SK-N-SH (cell line): ENCODE measurements around the gene CA7. TPM values are rescaled to one million over a fixed set of nuclear protein-coding genes. Genes with fewer than 3 reads are reported as not detected.

Experiments
- CTCF ChIA-PET: fragments of 300-600, 350-600 bp; formaldehyde crosslinking; extraction: SDS; loops from one replicate; lab custom pipeline; 2021; lab: Yijun Ruan, JAX
- POLR2A ChIA-PET: fragments of 350-600 bp; sonication (Branson Sonifier 250); formaldehyde crosslinking; extraction: SDS; loops from one replicate; lab custom pipeline; 2020; ENCODE audit warnings: antibody characterized with exemption, inconsistent platforms; lab: Yijun Ruan, JAX
- DNase-seq: peaks from one replicate; pipeline ENCODE4 v3.0.0; 2012
- H2AFZ ChIP-seq: fragments of 200-600 bp; sonication (generic); 2 replicates; pipeline ENCODE4 v1.8.1; 2016; ENCODE audit warnings: antibody characterized with exemption, mild to moderate bottlenecking, low read depth
- H3F3A ChIP-seq: fragments of 200-600 bp; sonication (generic); replicated peaks from 2 replicates; pipeline ENCODE3; 2016; ENCODE audit warnings: antibody characterized with exemption, mild to moderate bottlenecking; ENCODE audit not compliant: insufficient read depth
- H3K27ac ChIP-seq, 2 experiments: fragments of 200-500 bp in 1 of 2; fragments of 200-600 bp in 1 of 2; sonication (Bioruptor generic) in 1 of 2; sonication (generic), shearing (Covaris generic) in 1 of 2; 2 replicates each; pipeline versions ENCODE4 v1.5.1 to v1.6.1; 2014 to 2016; ENCODE audit warnings: low read depth in 2 of 2, inconsistent platforms in 1 of 2, low read length in 1 of 2, mild to moderate bottlenecking in 1 of 2, mixed read lengths in 1 of 2
- H3K27me3 ChIP-seq: fragments of 200-600 bp; sonication (generic), shearing (Covaris generic); 2 replicates; pipeline ENCODE4 v1.6.1; 2016; ENCODE audit warnings: mixed run types; ENCODE audit not compliant: insufficient read depth
- H3K36me3 ChIP-seq, 2 experiments: fragments of 200-500 bp in 1 of 2; fragments of 200-600 bp in 1 of 2; sonication (Bioruptor generic) in 1 of 2; sonication (generic) in 1 of 2; replicated peaks in 1 of 2; 2 replicates each; pipeline versions ENCODE3 to v1.5.1; 2014 to 2016; ENCODE audit warnings: low read length in 1 of 2, mild to moderate bottlenecking in 1 of 2; ENCODE audit not compliant: insufficient read depth in 2 of 2, control insufficient read depth in 1 of 2
- H3K4me1 ChIP-seq, 2 experiments: fragments of 200-500 bp in 1 of 2; fragments of 200-600 bp in 1 of 2; sonication (Bioruptor generic) in 1 of 2; sonication (generic), shearing (Covaris generic) in 1 of 2; 2 replicates each; pipeline versions ENCODE4 v1.5.1 to v1.6.1; 2014 to 2016; ENCODE audit warnings: low read depth in 1 of 2, low read length in 1 of 2, mixed run types in 1 of 2; ENCODE audit not compliant: insufficient read depth in 2 of 2, control insufficient read depth in 1 of 2
- H3K4me2 ChIP-seq: fragments of 200-600 bp; sonication (generic), shearing (Covaris generic); 2 replicates; pipeline ENCODE4 v1.6.1; 2017; ENCODE audit warnings: mixed run types
- H3K4me3 ChIP-seq, 2 experiments: fragments of 200-500 bp in 1 of 2; fragments of 200-600 bp in 1 of 2; sonication (Bioruptor generic) in 1 of 2; sonication (generic), shearing (Covaris generic) in 1 of 2; 2 replicates each; pipeline versions ENCODE4 v1.5.1 to v1.8.1; 2014 to 2016; ENCODE audit warnings: low read depth in 2 of 2, inconsistent platforms in 1 of 2, low read length in 1 of 2, mild to moderate bottlenecking in 1 of 2, mixed read lengths in 1 of 2, moderate library complexity in 1 of 2
- H3K79me2 ChIP-seq: fragments of 200-600 bp; sonication (generic); 2 replicates; pipeline ENCODE4 v1.8.1; 2017; ENCODE audit warnings: mild to moderate bottlenecking; ENCODE audit not compliant: insufficient read depth
- H3K9ac ChIP-seq: fragments of 200-600 bp; sonication (generic); 2 replicates; pipeline ENCODE4 v1.6.1; 2017; ENCODE audit warnings: mixed run types
- H3K9me2 ChIP-seq: fragments of 200-600 bp; sonication (generic); 2 replicates; pipeline ENCODE4 v1.6.1; 2017; ENCODE audit warnings: mixed run types
- H3K9me3 ChIP-seq: fragments of 200-600 bp; sonication (generic); 2 replicates; pipeline ENCODE4 v1.6.1; 2017; ENCODE audit warnings: mixed run types, mild to moderate bottlenecking, moderate library complexity
- H4K20me1 ChIP-seq: fragments of 200-600 bp; sonication (generic); 2 replicates; pipeline ENCODE4 v1.6.1; 2017; ENCODE audit warnings: mild to moderate bottlenecking, mixed run types; ENCODE audit not compliant: insufficient read depth
- CHD2 ChIP-seq: fragments of 150-350 bp; IDR thresholded peaks from 2 replicates; pipeline ENCODE4 v1.6.1; 2018; ENCODE audit warnings: low read length; ENCODE audit not compliant: partially characterized antibody
- CTCF ChIP-seq: fragments of 200-600 bp; sonication (generic); IDR thresholded peaks from 2 replicates; pipeline ENCODE4 v1.6.1; 2017; ENCODE audit warnings: antibody characterized with exemption, mild to moderate bottlenecking, moderate library complexity
- EZH2phosphoT487 ChIP-seq: fragments of 200-600 bp; sonication (generic); IDR thresholded peaks from 2 replicates; pipeline ENCODE4 v1.6.1; 2017; ENCODE audit warnings: low read depth, mixed run types, mild to moderate bottlenecking, antibody characterized with exemption, moderate library complexity, borderline replicate concordance
- FOSL2 ChIP-seq: IDR thresholded peaks from 2 replicates; pipeline ENCODE4 v1.4.0; 2012; ENCODE audit warnings: low read depth, mild to moderate bottlenecking, moderate library complexity, borderline replicate concordance
- GABPA ChIP-seq: IDR thresholded peaks from 2 replicates; pipeline ENCODE4 v1.4.0; 2012; ENCODE audit warnings: low read depth, mild to moderate bottlenecking
- MEF2A ChIP-seq: IDR thresholded peaks from 2 replicates; pipeline ENCODE4 v1.4.0; 2012; ENCODE audit warnings: low read depth, borderline replicate concordance
- MXI1 ChIP-seq: IDR thresholded peaks from 2 replicates; pipeline ENCODE4 v1.6.1; 2012; ENCODE audit warnings: mild to moderate bottlenecking, low read depth, low read length, improper control_type of control experiment
- NFIC ChIP-seq: IDR thresholded peaks from 2 replicates; pipeline ENCODE4 v1.4.0; 2012; ENCODE audit warnings: borderline replicate concordance
- NRF1 ChIP-seq: IDR thresholded peaks from 2 replicates; pipeline ENCODE4 v1.6.1; 2012; ENCODE audit warnings: low read depth, mild to moderate bottlenecking, low read length
- PBX3 ChIP-seq: IDR thresholded peaks from 2 replicates; pipeline ENCODE4; 2012
- RCOR1 ChIP-seq: fragments of 150-350 bp; IDR thresholded peaks from 2 replicates; pipeline ENCODE4 v1.6.1; 2017; ENCODE audit warnings: antibody characterized with exemption, low read length
- RXRA ChIP-seq: IDR thresholded peaks from 2 replicates; pipeline ENCODE4 v1.4.0; 2012; ENCODE audit warnings: low read depth, mild to moderate bottlenecking, borderline replicate concordance
- SIN3A ChIP-seq: IDR thresholded peaks from 2 replicates; pipeline ENCODE4 v1.6.1; 2012; ENCODE audit warnings: low read depth, mild to moderate bottlenecking, low read length, moderate library complexity, borderline replicate concordance
- TAF1 ChIP-seq: IDR thresholded peaks from 2 replicates; pipeline ENCODE4 v1.6.1; 2012; ENCODE audit warnings: low read depth, mild to moderate bottlenecking, low read length, moderate library complexity, borderline replicate concordance
- TCF12 ChIP-seq: IDR thresholded peaks from 2 replicates; pipeline ENCODE4 v1.4.0; 2012
- TEAD4 ChIP-seq: IDR thresholded peaks from 2 replicates; pipeline ENCODE4 v1.4.0; 2012; ENCODE audit warnings: mild to moderate bottlenecking, borderline replicate concordance; ENCODE audit not compliant: insufficient read depth
- YY1 ChIP-seq: IDR thresholded peaks from 2 replicates; pipeline ENCODE4 v1.4.0; 2012; ENCODE audit warnings: low read depth, mild to moderate bottlenecking
- ZBTB33 ChIP-seq: IDR thresholded peaks from 2 replicates; pipeline ENCODE4 v1.4.0; 2012; ENCODE audit warnings: low read depth, borderline replicate concordance
- WGBS: methylation state at CpG from one replicate; pipeline ENCODE4 v1.1.6; 2017; ENCODE audit warnings: low lambda C conversion rate; 5-methylcytosine and 5-hydroxymethylcytosine counted together
- polyA plus RNA-seq, 3 experiments: library from polyadenylated mRNA; depleted of rRNA; stranded (reverse); fragments of >200 nt; gene quantifications; 2 replicates each; pipeline ENCODE4 v1.2.3, GENCODE V29; 2012
- TF ChIP-seq, protein P1 (sequence below): IDR thresholded peaks from 2 replicates; pipeline ENCODE4 v1.4.0; 2012; ENCODE audit warnings: low read depth, borderline replicate concordance
- TF ChIP-seq, protein P2 (sequence below): fragments of 150-350 bp; IDR thresholded peaks from 2 replicates; pipeline ENCODE4 v1.6.1; 2017; ENCODE audit warnings: antibody characterized with exemption, low read length, low read depth, borderline replicate concordance
- TF ChIP-seq, protein P3 (sequence below): IDR thresholded peaks from 2 replicates; pipeline ENCODE4 v1.4.0; 2012; ENCODE audit warnings: low read depth

Gene CA7
- polyA plus RNA-seq, 1 of the 3 experiments (the other 2 are of a cell fraction) = 0.12 TPM

- no peak overlapping the region for H2AFZ ChIP-seq
- H3K36me3 ChIP-seq = no peaks in the 10 kb centered on the region
- ChIA-PET CTCF (interaction anchor here (0.6 to 10.1 kb wide), 6 partner anchors 12 to 284 kb away, joined by 3 to 82 read pairs (median 3); partner anchors contain the start of gene NAE1), POLR2A (no interaction called here)
- no peaks in the 10 kb centered on the region for H3K79me2 ChIP-seq
- no peak overlapping the region for H3K4me3 ChIP-seq
- 96% methylated on average over 4 of the region's 6 CpGs for WGBS
- no peak overlapping the region for H3K9ac ChIP-seq
- H3K4me1 ChIP-seq = peaks cover 0 to 8% of the 10 kb centered on the region in 2 experiments; a peak in 1 of 4 replicates
- no peaks in the 10 kb centered on the region for H4K20me1 ChIP-seq
- no peaks in the 10 kb centered on the region for H3F3A ChIP-seq
- H3K4me2 ChIP-seq = no peak overlapping the region
- H3K27me3 ChIP-seq = peaks cover 15% of the 10 kb centered on the region; the same call in 1 of the 2 replicates
- TF ChIP-seq SIN3A = no peak
- no peak for TF ChIP-seq MXI1
- no peak for TF ChIP-seq TCF12
- H3K9me2 ChIP-seq = no peaks in the 10 kb centered on the region
- no peak overlapping the region for H3K27ac ChIP-seq
- no peak for DNase-seq
- H3K9me3 ChIP-seq = no peaks in the 10 kb centered on the region
Measured at GRCh38 chr16:66846831-66847230, 2.6 kb downstream of the CA7 start.

DNA sequence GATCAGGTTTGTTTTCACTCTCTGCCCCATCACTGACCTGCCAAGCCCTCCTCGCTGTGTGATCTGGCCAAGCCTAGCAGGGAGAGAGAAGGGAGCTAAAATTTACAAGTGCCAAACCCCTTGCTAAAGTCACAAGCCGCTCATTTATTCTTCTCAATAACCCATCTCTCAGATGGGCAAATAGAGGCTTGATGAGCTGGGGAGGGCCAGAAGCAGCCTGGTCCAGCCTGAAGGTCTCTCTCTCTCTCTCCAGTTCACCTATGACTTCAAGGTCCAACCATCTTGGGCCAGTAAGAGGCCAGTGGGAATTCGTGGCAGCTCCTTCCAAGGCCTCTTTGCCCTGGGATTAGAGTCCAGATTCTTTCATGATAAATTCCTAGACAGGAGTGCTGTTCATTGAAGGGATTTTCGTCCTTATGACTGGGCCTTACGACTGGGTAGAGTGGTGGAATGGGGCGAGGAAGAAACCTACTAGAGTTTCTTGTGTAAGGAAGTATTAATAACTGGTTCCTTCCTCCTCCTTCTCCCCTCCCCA is 3.4 kb downstream of the CA7 start:
- ChIA-PET POLR2A (no interaction called here), CTCF (interaction anchor here (1.0 to 10.1 kb wide), 5 partner anchors 12 to 197 kb away, joined by 3 to 82 read pairs (median 5); partner anchors contain the start of gene NAE1)
- H3K79me2 ChIP-seq = no peaks in the 10 kb centered on the region
- H4K20me1 ChIP-seq = no peaks in the 10 kb centered on the region
- H3K27me3 ChIP-seq = peaks cover 15% of the 10 kb centered on the region; the same call in 1 of the 2 replicates
- TF ChIP-seq YY1 (no peak), RXRA (no peak), MXI1 (no peak), TEAD4 (no peak), FOSL2 (no peak), TAF1 (no peak), NRF1 (no peak), EZH2phosphoT487 (no peak), NFIC (no peak), CTCF (no peak), CHD2 (no peak), RCOR1 (no peak), PBX3 (no peak), GABPA (no peak), ZBTB33 (no peak), MEF2A (no peak)
- TF ChIP-seq, protein P1, sequence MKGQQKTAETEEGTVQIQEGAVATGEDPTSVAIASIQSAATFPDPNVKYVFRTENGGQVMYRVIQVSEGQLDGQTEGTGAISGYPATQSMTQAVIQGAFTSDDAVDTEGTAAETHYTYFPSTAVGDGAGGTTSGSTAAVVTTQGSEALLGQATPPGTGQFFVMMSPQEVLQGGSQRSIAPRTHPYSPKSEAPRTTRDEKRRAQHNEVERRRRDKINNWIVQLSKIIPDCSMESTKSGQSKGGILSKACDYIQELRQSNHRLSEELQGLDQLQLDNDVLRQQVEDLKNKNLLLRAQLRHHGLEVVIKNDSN = no peak
- TF ChIP-seq, protein P2, sequence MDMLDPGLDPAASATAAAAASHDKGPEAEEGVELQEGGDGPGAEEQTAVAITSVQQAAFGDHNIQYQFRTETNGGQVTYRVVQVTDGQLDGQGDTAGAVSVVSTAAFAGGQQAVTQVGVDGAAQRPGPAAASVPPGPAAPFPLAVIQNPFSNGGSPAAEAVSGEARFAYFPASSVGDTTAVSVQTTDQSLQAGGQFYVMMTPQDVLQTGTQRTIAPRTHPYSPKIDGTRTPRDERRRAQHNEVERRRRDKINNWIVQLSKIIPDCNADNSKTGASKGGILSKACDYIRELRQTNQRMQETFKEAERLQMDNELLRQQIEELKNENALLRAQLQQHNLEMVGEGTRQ = no peak
- TF ChIP-seq, protein P3, sequence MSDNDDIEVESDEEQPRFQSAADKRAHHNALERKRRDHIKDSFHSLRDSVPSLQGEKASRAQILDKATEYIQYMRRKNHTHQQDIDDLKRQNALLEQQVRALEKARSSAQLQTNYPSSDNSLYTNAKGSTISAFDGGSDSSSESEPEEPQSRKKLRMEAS = no peak
- no peaks in the 10 kb centered on the region for H3K9me2 ChIP-seq
- 62% methylated on average over 6 of the region's 6 CpGs for WGBS
- no peak for DNase-seq
- H3K4me2 ChIP-seq = no peak overlapping the region
- no peaks in the 10 kb centered on the region for H3K36me3 ChIP-seq
- H3F3A ChIP-seq = no peaks in the 10 kb centered on the region
- H2AFZ ChIP-seq = no peak overlapping the region
- no peak overlapping the region for H3K4me3 ChIP-seq
- no peak overlapping the region for H3K9ac ChIP-seq
- no peaks in the 10 kb centered on the region for H3K9me3 ChIP-seq
- H3K4me1 ChIP-seq = peaks cover 0 to 8% of the 10 kb centered on the region in 2 experiments; a peak in 1 of 4 replicates
- no peak overlapping the region for H3K27ac ChIP-seq
